HEK293T (cell line): ENCODE results near the gene GIGYF1.
"Not testable (repeated sequence)": the region's sequence is repeated elsewhere in the genome, so short reads cannot be mapped to it uniquely, and the experiment has no call there.

Experiments
- CTCF ChIA-PET: fragments of 350-600 bp; formaldehyde crosslinking; extraction: SDS; loops from one replicate; lab custom pipeline; 2021; ENCODE audit warnings: antibody characterized with exemption, inconsistent platforms; lab: Yijun Ruan, JAX
- POLR2A ChIA-PET: fragments of 350-600 bp; formaldehyde crosslinking; extraction: SDS; loops from one replicate; lab custom pipeline; 2020; ENCODE audit warnings: antibody characterized with exemption, inconsistent platforms; lab: Yijun Ruan, JAX
- DNase-seq: peaks from one replicate; pipeline ENCODE4 v3.0.0; 2012; ENCODE audit warnings: mixed read lengths; ENCODE audit errors: extremely low spot score
- ARNT ChIP-seq: fragments of 450-650 bp; IDR thresholded peaks from 2 replicates; pipeline ENCODE4 v1.6.1; 2017; ENCODE audit warnings: mild to moderate bottlenecking
- BHLHE40 ChIP-seq: fragments of 450-650 bp; IDR thresholded peaks from 2 replicates; pipeline ENCODE4 v1.6.1; 2016; ENCODE audit warnings: mild to moderate bottlenecking, moderate library complexity, borderline replicate concordance
- CTBP1 ChIP-seq: fragments of 450-650 bp; IDR thresholded peaks from 2 replicates; pipeline ENCODE4 v1.6.1; 2016; ENCODE audit warnings: borderline replicate concordance
- ELF4 ChIP-seq: fragments of 450-650 bp; IDR thresholded peaks from 2 replicates; pipeline ENCODE4 v1.6.1; 2017; ENCODE audit warnings: antibody characterized with exemption
- FOXA1 ChIP-seq: fragments of 450-650 bp; IDR thresholded peaks from 2 replicates; pipeline ENCODE4 v1.6.1; 2016; ENCODE audit warnings: mild to moderate bottlenecking
- FOXK2 ChIP-seq: fragments of 450-650 bp; IDR thresholded peaks from 2 replicates; pipeline ENCODE4 v1.6.1; 2016; ENCODE audit warnings: mild to moderate bottlenecking
- FOXM1 ChIP-seq: fragments of 450-650 bp; IDR thresholded peaks from 2 replicates; pipeline ENCODE4 v1.6.1; 2017; ENCODE audit warnings: mild to moderate bottlenecking, borderline replicate concordance
- HDGF ChIP-seq: fragments of 450-650 bp; IDR thresholded peaks from 2 replicates; pipeline ENCODE4 v1.6.1; 2017; ENCODE audit warnings: antibody characterized with exemption, borderline replicate concordance
- L3MBTL2 ChIP-seq: fragments of 450-650 bp; conservative IDR thresholded peaks from 2 replicates; pipeline ENCODE4 v1.6.1; 2016; ENCODE audit warnings: mild to moderate bottlenecking
- LEF1 ChIP-seq: fragments of 450-650 bp; IDR thresholded peaks from 2 replicates; pipeline ENCODE4 v1.6.1; 2017; ENCODE audit warnings: mild to moderate bottlenecking, borderline replicate concordance
- NFRKB ChIP-seq: fragments of 450-650 bp; IDR thresholded peaks from 2 replicates; pipeline ENCODE4 v1.6.1; 2016; ENCODE audit warnings: mild to moderate bottlenecking, moderate library complexity
- SP1 ChIP-seq: fragments of 450-650 bp; IDR thresholded peaks from 2 replicates; pipeline ENCODE4 v1.6.1; 2017
- SUZ12 ChIP-seq: fragments of 450-650 bp; IDR thresholded peaks from 2 replicates; pipeline ENCODE4 v1.6.1; 2016; ENCODE audit warnings: mild to moderate bottlenecking
- TARDBP ChIP-seq: fragments of 450-650 bp; IDR thresholded peaks from 2 replicates; pipeline ENCODE4 v1.6.1; 2016
- ZNF384 ChIP-seq: fragments of 450-650 bp; IDR thresholded peaks from 2 replicates; pipeline ENCODE4 v1.6.1; 2016
- TF ChIP-seq, protein P1 (sequence below): fragments of 450-650 bp; IDR thresholded peaks from 2 replicates; pipeline ENCODE4 v1.6.1; 2016

The GIGYF1 gene

GRCh38 chr7:100710452-100710851 is 16.4 kb upstream of the GIGYF1 start:
- TF ChIP-seq TARDBP (no peak), NFRKB (no peak), HDGF (no peak), BHLHE40 (no peak), CTBP1 (no peak), SUZ12 (no peak), FOXM1 (no peak), ZNF384 (no peak)
- ChIA-PET CTCF (no interaction called here), POLR2A (no interaction called here)
- no peak for DNase-seq

GRCh38 chr7:100708395-100708794 is 14.3 kb upstream of the GIGYF1 start:
- no peak for TF ChIP-seq ARNT
- 0 out of 2 replicates have a peak, but pooled peaks have one; percentile 38 for TF ChIP-seq ZNF384
- POLR2A ChIA-PET: interaction anchor here (1.5 to 4.8 kb wide), 2 partner anchors 14 to 144 kb away, joined by 4 to 68 read pairs; partner anchors contain the start of genes EPO and SLC12A9
- no peak for DNase-seq
- CTCF ChIA-PET: interaction anchor here (0.6 kb wide), 1 partner anchor 301 kb away, joined by 4 read pairs; no protein-coding TSS in a partner anchor

GRCh38 chr7:100706672-100707311 is 12.7 kb upstream of the GIGYF1 start:
- TF ChIP-seq BHLHE40 (no peak), L3MBTL2 (peak; percentile 31), NFRKB (no peak)
- no peak for DNase-seq
- CTCF ChIA-PET: interaction anchor here (0.6 to 2.0 kb wide), 2 partner anchors 14 to 18 kb away, joined by 3 to 14 read pairs; no protein-coding TSS in a partner anchor
- POLR2A ChIA-PET: interaction anchor here (1.4 to 4.8 kb wide), 9 partner anchors 8 to 168 kb away, joined by 3 to 68 read pairs (median 12); partner anchors contain the start of genes EPHB4, EPO, FBXO24 and GIGYF1

DNA sequence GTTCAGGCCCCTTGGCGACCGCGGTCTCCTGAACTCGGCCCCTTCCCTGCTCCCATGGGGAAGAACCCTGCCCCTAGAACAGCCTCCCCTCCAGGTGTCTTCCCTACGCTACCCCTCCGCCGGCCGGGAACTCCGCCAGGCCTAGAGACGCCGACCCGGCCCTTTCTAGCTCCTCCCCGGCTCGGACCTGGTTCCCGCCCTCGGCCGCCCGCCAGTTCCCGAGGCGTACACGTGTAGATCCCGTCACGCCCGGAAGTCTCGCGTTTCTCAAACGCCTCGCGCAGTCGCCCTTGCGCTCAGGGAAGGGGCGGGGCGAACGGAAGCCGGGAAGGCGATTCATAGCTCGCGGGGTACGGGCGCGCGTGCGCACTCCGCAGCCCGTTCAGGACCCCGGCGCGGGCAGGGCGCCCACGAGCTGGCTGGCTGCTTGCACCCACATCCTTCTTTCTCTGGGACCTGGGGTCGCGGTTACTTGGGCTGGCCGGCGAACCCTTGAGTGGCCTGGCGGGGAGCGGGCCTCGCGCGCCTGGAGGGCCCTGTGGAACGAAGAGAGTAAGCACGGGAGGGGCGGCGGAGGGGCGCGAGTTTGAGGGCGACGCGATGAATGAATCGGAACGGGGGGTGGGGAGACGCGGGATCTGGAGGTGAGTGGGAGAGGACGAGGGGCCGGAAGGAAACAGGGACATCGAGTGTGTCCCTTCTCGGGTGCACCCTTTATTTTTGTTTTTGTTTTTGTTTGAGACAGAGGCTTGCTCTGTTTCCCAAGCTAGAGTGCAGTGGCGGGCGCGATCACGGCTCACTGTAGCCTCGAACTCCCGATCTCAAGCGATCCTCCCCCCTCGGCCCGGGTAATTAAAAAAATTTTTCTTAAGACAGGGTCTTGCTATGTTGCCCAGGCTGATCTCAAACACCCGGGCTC is 12.0 kb upstream of the GIGYF1 start, which contains the start of gene POP7:
Gene POP7, plus strand, starts transcription at position 369 of the 919 bp plus-strand sequence. CDS start 710 bp downstream, outside the sequence.
- ChIA-PET POLR2A (interaction anchor here (0.6 to 4.8 kb wide), 44 partner anchors 9 to 460 kb away, joined by 3 to 68 read pairs (median 4); partner anchors contain the start of genes EPHB4, EPO, FBXO24 and GIGYF1), CTCF (interaction anchor here (0.9 to 3.0 kb wide), 16 partner anchors 10 to 147 kb away, joined by 3 to 23 read pairs (median 4); partner anchors contain the start of genes FBXO24, LRCH4 and SLC12A9)
- TF ChIP-seq, protein P1, sequence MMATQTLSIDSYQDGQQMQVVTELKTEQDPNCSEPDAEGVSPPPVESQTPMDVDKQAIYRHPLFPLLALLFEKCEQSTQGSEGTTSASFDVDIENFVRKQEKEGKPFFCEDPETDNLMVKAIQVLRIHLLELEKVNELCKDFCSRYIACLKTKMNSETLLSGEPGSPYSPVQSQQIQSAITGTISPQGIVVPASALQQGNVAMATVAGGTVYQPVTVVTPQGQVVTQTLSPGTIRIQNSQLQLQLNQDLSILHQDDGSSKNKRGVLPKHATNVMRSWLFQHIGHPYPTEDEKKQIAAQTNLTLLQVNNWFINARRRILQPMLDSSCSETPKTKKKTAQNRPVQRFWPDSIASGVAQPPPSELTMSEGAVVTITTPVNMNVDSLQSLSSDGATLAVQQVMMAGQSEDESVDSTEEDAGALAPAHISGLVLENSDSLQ: no peak
- peak; percentile 65; the same call in 1 of the 2 replicates for TF ChIP-seq ELF4
- TF ChIP-seq L3MBTL2: peak; percentile 78
- DNase-seq: peak; percentile 98

GRCh38 chr7:100705320-100705752 is 11.3 kb upstream of the GIGYF1 start:
- POLR2A ChIA-PET: interaction anchor here (0.6 to 4.8 kb wide), 42 partner anchors 10 to 460 kb away, joined by 3 to 68 read pairs (median 5); partner anchors contain the start of genes EPHB4, EPO, FBXO24 and GIGYF1
- TF ChIP-seq ELF4 (no peak), TARDBP (no peak), ARNT (no peak), FOXK2 (no peak), FOXA1 (no peak), FOXM1 (no peak), SUZ12 (no peak), BHLHE40 (no peak), ZNF384 (no peak), NFRKB (no peak), HDGF (no peak), SP1 (no peak), LEF1 (no peak)
- peak; percentile 87 for DNase-seq
- CTCF ChIA-PET: interaction anchor here (0.6 to 3.0 kb wide), 18 partner anchors 10 to 374 kb away, joined by 3 to 23 read pairs (median 4); partner anchors contain the start of genes FBXO24, LRCH4 and SLC12A9

DNA sequence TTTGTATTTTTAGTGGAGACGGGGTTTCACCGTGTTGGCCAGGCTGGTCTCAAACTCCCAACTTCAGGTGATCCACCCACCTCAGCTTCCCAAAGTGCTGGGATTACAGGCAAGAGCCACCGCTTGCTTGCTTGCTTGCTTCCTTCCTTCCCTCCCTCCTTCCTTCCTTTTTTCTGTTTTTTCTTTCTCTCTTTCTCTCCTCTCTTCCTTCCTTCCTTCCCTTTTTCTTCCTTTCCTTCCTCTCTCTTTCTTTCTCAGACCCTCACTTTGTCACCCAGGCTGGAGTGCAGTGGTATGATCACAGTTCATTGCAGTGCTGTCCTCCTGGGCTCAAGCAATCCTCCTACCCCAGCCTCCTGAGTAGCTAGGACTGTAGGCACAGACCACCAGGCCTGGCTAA is 7.0 kb upstream of the GIGYF1 start:
- CTCF ChIA-PET, DNase-seq: not testable (repeated sequence)
- POLR2A ChIA-PET: interaction anchor here (1.4 kb wide), 1 partner anchor 151 kb away, joined by 5 read pairs; the partner anchor contains the start of gene SLC12A9

GRCh38 chr7:100699018-100699417 is 5.0 kb upstream of the GIGYF1 start:
- CTCF ChIA-PET: interaction anchor here (1.2 kb wide), 1 partner anchor 135 kb away, joined by 6 read pairs; no protein-coding TSS in a partner anchor
- TF ChIP-seq SUZ12: no peak
- TF ChIP-seq FOXK2: no peak
- TF ChIP-seq HDGF: no peak
- no peak for TF ChIP-seq SP1
- no peak for TF ChIP-seq TARDBP
- no peak for TF ChIP-seq ARNT
- TF ChIP-seq CTBP1: no peak
- no peak for TF ChIP-seq NFRKB
- TF ChIP-seq L3MBTL2: no peak
- no peak for TF ChIP-seq FOXM1
- TF ChIP-seq BHLHE40: no peak
- TF ChIP-seq ELF4: no peak
- no peak for TF ChIP-seq FOXA1
- TF ChIP-seq ZNF384: no peak
- TF ChIP-seq, protein P1: no peak
- no peak for TF ChIP-seq LEF1
- POLR2A ChIA-PET: no interaction called here
- DNase-seq: no peak
